CD14-positive monocyte (primary cell): ENCODE results near the gene EFL1. TPM values are rescaled to one million over a fixed set of nuclear protein-coding genes. Genes with fewer than 3 reads are reported as not detected.

Source experiments
- DNase-seq, 3 donors: peaks; one replicate each; pipeline ENCODE4 v3.0.0-alpha.2; 2011 to 2022
- H2AFZ ChIP-seq: 2 replicates; pipeline ENCODE4 v1.6.0; 2012; ENCODE audit warnings: mild to moderate bottlenecking, low read depth, low read length, inconsistent platforms; ENCODE audit not compliant: insufficient read depth, poor library complexity, severe bottlenecking
- H3K27ac ChIP-seq, 2 donors: 1 replicate in 1 of 2; 2 replicates in 1 of 2; pipeline ENCODE4 v1.5.1; 2012 to 2013; ENCODE audit warnings: low read length in 2 of 2, control low read depth in 1 of 2, inconsistent platforms in 1 of 2, low read depth in 1 of 2, mild to moderate bottlenecking in 1 of 2
- H3K27me3 ChIP-seq, 2 donors: one replicate each; pipeline versions ENCODE4 v1.6.0 to v1.6.1; 2011 to 2013; ENCODE audit warnings: low read length in 2 of 2; ENCODE audit not compliant: control insufficient read depth in 2 of 2, insufficient read depth in 2 of 2
- H3K36me3 ChIP-seq, 2 donors: replicated peaks in 1 of 2; 1 replicate in 1 of 2; 2 replicates in 1 of 2; pipeline versions ENCODE4 v1.5.1 to v1.6.1; 2012 to 2013; ENCODE audit warnings: low read length in 2 of 2, control low read depth in 1 of 2, inconsistent platforms in 1 of 2, mild to moderate bottlenecking in 1 of 2; ENCODE audit not compliant: insufficient read depth in 2 of 2, control insufficient read depth in 1 of 2
- H3K4me1 ChIP-seq, 2 donors: 1 replicate in 1 of 2; 2 replicates in 1 of 2; pipeline versions ENCODE4 v1.5.1 to v1.6.1; 2012 to 2013; ENCODE audit warnings: low read length in 2 of 2, control low read depth in 1 of 2, inconsistent platforms in 1 of 2, mild to moderate bottlenecking in 1 of 2, moderate library complexity in 1 of 2; ENCODE audit not compliant: insufficient read depth in 2 of 2, control insufficient read depth in 1 of 2
- H3K4me2 ChIP-seq: replicated peaks from 2 replicates; pipeline ENCODE3; 2012; ENCODE audit warnings: low read length, moderate library complexity, mild to moderate bottlenecking; ENCODE audit not compliant: poor library complexity, severe bottlenecking; ENCODE audit errors: extremely low read depth
- H3K4me3 ChIP-seq, 3 experiments: fragments of 200-600 bp in 1 of 3; sonication (generic) in 1 of 3; replicated peaks in 1 of 3; 1 replicate in 2 of 3; 2 replicates in 1 of 3; pipeline ENCODE4 v1.5.1; 2011 to 2013; ENCODE audit warnings: low read length in 3 of 3, mild to moderate bottlenecking in 3 of 3, control low read depth in 2 of 3, low read depth in 2 of 3, inconsistent platforms in 1 of 3, moderate library complexity in 1 of 3
- H3K79me2 ChIP-seq: 2 replicates; pipeline ENCODE4 v1.6.0; 2012; ENCODE audit warnings: mild to moderate bottlenecking, control low read depth, inconsistent platforms, low read length, moderate library complexity; ENCODE audit not compliant: insufficient read depth
- H3K9ac ChIP-seq: 2 replicates; pipeline ENCODE4 v1.6.0; 2017; ENCODE audit warnings: low read length, mild to moderate bottlenecking; ENCODE audit not compliant: insufficient read depth, poor library complexity, severe bottlenecking
- H3K9me3 ChIP-seq, 2 donors: replicated peaks in 1 of 2; 1 replicate in 1 of 2; 2 replicates in 1 of 2; pipeline versions ENCODE4 v1.5.1 to v1.6.1; 2012 to 2013; ENCODE audit warnings: low read length in 2 of 2, control low read depth in 1 of 2; ENCODE audit not compliant: control insufficient read depth in 1 of 2, insufficient read depth in 1 of 2
- H4K20me1 ChIP-seq: 2 replicates; pipeline ENCODE4 v1.6.0; 2012; ENCODE audit warnings: mild to moderate bottlenecking, low read length, control low read depth, moderate library complexity; ENCODE audit not compliant: insufficient read depth
- H3K27ac Mint-ChIP-seq, 7 donors: one replicate each; pipeline ENCODE4 v1.8.0; 2020; ENCODE audit warnings: mild to moderate bottlenecking in 7 of 7, mixed read lengths in 7 of 7, moderate library complexity in 6 of 7, inconsistent platforms in 2 of 7
- H3K27me3 Mint-ChIP-seq, 3 donors: one replicate each; pipeline ENCODE4 v1.8.0; 2021 to 2022; ENCODE audit warnings: low read depth in 3 of 3, mild to moderate bottlenecking in 3 of 3, mixed read lengths in 3 of 3, moderate library complexity in 3 of 3, inconsistent platforms in 1 of 3
- H3K36me3 Mint-ChIP-seq, 2 donors: one replicate each; pipeline ENCODE4 v1.8.0; 2020; ENCODE audit warnings: mixed read lengths in 2 of 2, inconsistent platforms in 1 of 2, mild to moderate bottlenecking in 1 of 2
- H3K4me1 Mint-ChIP-seq: one replicate; pipeline ENCODE4 v1.8.0; 2020; ENCODE audit warnings: mild to moderate bottlenecking, mixed read lengths
- H3K4me3 Mint-ChIP-seq, 2 donors: one replicate each; pipeline ENCODE4 v1.8.0; 2020; ENCODE audit warnings: mild to moderate bottlenecking in 2 of 2, mixed read lengths in 2 of 2, moderate library complexity in 1 of 2
- H3K9me3 Mint-ChIP-seq, 7 donors: one replicate each; pipeline ENCODE4 v1.8.0; 2020 to 2022; ENCODE audit warnings: mixed read lengths in 7 of 7, mild to moderate bottlenecking in 6 of 7, moderate library complexity in 6 of 7, inconsistent platforms in 2 of 7
- CTCF ChIP-seq: fragments of 200-600 bp; IDR thresholded peaks from one replicate; pipeline ENCODE4 v1.8.0; 2022; ENCODE audit warnings: antibody characterized with exemption, mild to moderate bottlenecking
- WGBS: methylation state at CpG from one replicate; pipeline ENCODE4 v1.1.5; 2013; ENCODE audit warnings: missing lambda C conversion rate; ENCODE audit not compliant: insufficient coverage; 5-methylcytosine and 5-hydroxymethylcytosine counted together
- intact Hi-C, 2 donors: fragments of 100-400 bp; cut with micrococcal nuclease; formaldehyde crosslinking; loops; one replicate each; pipeline versions ENCODE4 v1.15.0 to v1.15.1; 2023
- polyA plus RNA-seq, 3 donors: library from polyadenylated mRNA; depleted of rRNA in 1 of 3; unstranded in 2 of 3; stranded (reverse) in 1 of 3; fragments of 300-500 nt in 2 of 3; fragments of >200 nt in 1 of 3; fragmentation: Illumina TruSeq in 2 of 3; gene quantifications; 1 replicate in 2 of 3; 2 replicates in 1 of 3; pipeline ENCODE4 v1.2.3, GENCODE V29; 2012 to 2021
- small RNA-seq: library from RNA; depleted of rRNA; stranded (forward); fragments of <200 nt; gene quantifications from one replicate; pipeline ENCODE3, GENCODE V24; 2012; ENCODE audit warnings: low read depth; ENCODE audit not compliant: insufficient read length

The EFL1 gene
- polyA plus RNA-seq, 3 donors, result 5.2 to 10.0 (median 7.1) TPM

GRCh38 chr15:82081914-82082762 lies 180.4 kb downstream of the EFL1 start:
- H3K27ac ChIP-seq, result no peak overlapping the region
- no peaks in the 10 kb centered on the region for H4K20me1 ChIP-seq
- H2AFZ ChIP-seq, result no peak overlapping the region
- H3K9me3 Mint-ChIP-seq, result peaks cover 0 to 3% (median 0%) of the 10 kb centered on the region in 7 donors
- H3K4me1 ChIP-seq, result no peaks in the 10 kb centered on the region
- H3K4me2 ChIP-seq, result no peak overlapping the region
- no peaks in the 10 kb centered on the region for H3K27me3 ChIP-seq
- peak overlapping the region in 1 of 7 donors; percentile 68 for H3K27ac Mint-ChIP-seq
- DNase-seq, result no peak
- no peaks in the 10 kb centered on the region for H3K9me3 ChIP-seq
- H3K36me3 Mint-ChIP-seq, result no peaks in the 10 kb centered on the region
- intact Hi-C loops, result no loop called here
- no peaks in the 10 kb centered on the region for H3K4me1 Mint-ChIP-seq
- H3K4me3 Mint-ChIP-seq, result no peak overlapping the region
- WGBS, result 91% methylated on average over 6 of the region's 14 CpGs
- TF ChIP-seq CTCF, result no peak
- H3K27me3 Mint-ChIP-seq, result peaks cover 0 to 1% (median 1%) of the 10 kb centered on the region in 3 donors
- no peaks in the 10 kb centered on the region for H3K36me3 ChIP-seq
- no peaks in the 10 kb centered on the region for H3K79me2 ChIP-seq
- H3K9ac ChIP-seq, result no peak overlapping the region
- no peak overlapping the region for H3K4me3 ChIP-seq

GRCh38 chr15:82080774-82081173 lies 181.8 kb downstream of the EFL1 start:
- H3K27ac ChIP-seq, result no peak overlapping the region
- H3K4me3 Mint-ChIP-seq, result no peak overlapping the region
- no peak for TF ChIP-seq CTCF
- no peak for DNase-seq
- H3K9me3 ChIP-seq, result no peaks in the 10 kb centered on the region
- no peak overlapping the region for H3K4me2 ChIP-seq
- H3K27me3 Mint-ChIP-seq, result peaks cover 0 to 3% (median 1%) of the 10 kb centered on the region in 3 donors
- no peaks in the 10 kb centered on the region for H3K4me1 ChIP-seq
- intact Hi-C loops, result no loop called here
- H3K36me3 Mint-ChIP-seq, result no peaks in the 10 kb centered on the region
- no peaks in the 10 kb centered on the region for H3K36me3 ChIP-seq
- peaks cover 0 to 8% (median 0%) of the 10 kb centered on the region in 7 donors for H3K9me3 Mint-ChIP-seq
- 97% methylated on average over 4 of the region's 6 CpGs for WGBS
- no peaks in the 10 kb centered on the region for H3K79me2 ChIP-seq
- no peak overlapping the region for H3K4me3 ChIP-seq
- H2AFZ ChIP-seq, result no peak overlapping the region
- no peak overlapping the region for H3K9ac ChIP-seq
- H4K20me1 ChIP-seq, result no peaks in the 10 kb centered on the region
- H3K4me1 Mint-ChIP-seq, result no peaks in the 10 kb centered on the region
- H3K27ac Mint-ChIP-seq, result no peak overlapping the region
- H3K27me3 ChIP-seq, result no peaks in the 10 kb centered on the region

Small RNA genes lying within 50 kb of the gene (small RNA-seq; reads per million reads assigned to genes)
- gene RNU1-77P, result 1.9 reads per million

Other genes with a start within 250 kb of the EFL1 start
- 1 to 10 TPM in 1 of 3 donors, under 1 TPM in 1, not detected in 1; 0.05 to 4.7 TPM for gene MEX3B, start 216.7 kb downstream of the EFL1 start, polyA plus RNA-seq
- gene SAXO2, start 84 bp upstream of the EFL1 start, polyA plus RNA-seq, result not detected
- under 1 TPM in 1 of 3 donors, not detected in 2; 0.12 TPM for gene GOLGA6L10, start 86.7 kb upstream of the EFL1 start, polyA plus RNA-seq
- gene GOLGA6L9, start 167.1 kb upstream of the EFL1 start, polyA plus RNA-seq, result under 1 TPM in 1 of 3 donors, not detected in 2; 0.28 TPM